IMR-90 (cell line): ENCODE data around the gene VPS25. TPM values are rescaled to one million over a fixed set of nuclear protein-coding genes. Genes with fewer than 3 reads are reported as not detected.

ENCODE experiments used
- ATAC-seq: fragments of 200-7000 bp; cut with Tn5 transposase; 2 replicates; pipeline ENCODE4 v1.9.1; 2020; ENCODE audit warnings: low read depth, mild to moderate bottlenecking, moderate library complexity
- BruUV-seq: library from RNA; stranded (reverse); fragments of 400-500 nt; replicated peaks from 2 replicates; lab custom pipeline; 2021; lab: Mats Ljungman, UMichigan
- CTCF ChIA-PET: fragments of 300-600 bp; formaldehyde crosslinking; extraction: SDS; loops from one replicate; lab custom pipeline; 2021; ENCODE audit warnings: antibody characterized with exemption; lab: Yijun Ruan, JAX
- POLR2A ChIA-PET: fragments of 300-600 bp; sonication (Branson Sonifier 250); formaldehyde crosslinking; loops from one replicate; lab custom pipeline; 2022; ENCODE audit warnings: antibody characterized with exemption; ENCODE audit not compliant: unreplicated experiment; lab: Charles Lee
- DNase-seq: peaks from one replicate; pipeline ENCODE4 v3.0.0; 2013
- H2AFZ ChIP-seq: replicated peaks from 2 replicates; pipeline ENCODE3; 2013; ENCODE audit warnings: low read length, mild to moderate bottlenecking; ENCODE audit not compliant: poor library complexity
- H2AK5ac ChIP-seq: 2 replicates; pipeline ENCODE4 v1.6.1; 2013; ENCODE audit warnings: low read depth, low read length, inconsistent platforms
- H2AK9ac ChIP-seq: replicated peaks from 2 replicates; pipeline ENCODE3; 2013; ENCODE audit warnings: mild to moderate bottlenecking, low read depth, low read length, moderate library complexity; ENCODE audit not compliant: poor library complexity
- H2BK120ac ChIP-seq: 2 replicates; pipeline ENCODE4 v1.6.1; 2013; ENCODE audit warnings: low read depth, low read length, inconsistent platforms
- H2BK15ac ChIP-seq: 3 replicates; pipeline ENCODE4 v1.6.1; 2013; ENCODE audit warnings: low read depth, low read length, inconsistent platforms
- H2BK20ac ChIP-seq: 2 replicates; pipeline ENCODE4 v1.6.1; 2013; ENCODE audit warnings: low read depth, mild to moderate bottlenecking, inconsistent platforms, low read length, moderate library complexity
- H2BK5ac ChIP-seq: 2 replicates; pipeline ENCODE4 v1.6.1; 2013; ENCODE audit warnings: mild to moderate bottlenecking, low read depth, low read length, inconsistent platforms; ENCODE audit not compliant: poor library complexity, severe bottlenecking
- H3K14ac ChIP-seq: replicated peaks from 2 replicates; pipeline ENCODE4 v1.6.1; 2013; ENCODE audit warnings: low read depth, low read length, inconsistent platforms
- H3K18ac ChIP-seq: 2 replicates; pipeline ENCODE4 v1.6.1; 2013; ENCODE audit warnings: low read depth, low read length, control low read depth
- H3K23ac ChIP-seq: 2 replicates; pipeline ENCODE4 v1.6.1; 2013; ENCODE audit warnings: low read depth, low read length, inconsistent platforms
- H3K27ac ChIP-seq: 2 replicates; pipeline ENCODE4 v1.5.1; 2013; ENCODE audit warnings: mild to moderate bottlenecking, control low read depth, low read length; ENCODE audit not compliant: insufficient read depth
- H3K27me3 ChIP-seq: 2 replicates; pipeline ENCODE4 v1.6.1; 2013; ENCODE audit warnings: low read length; ENCODE audit not compliant: control insufficient read depth, insufficient read depth
- H3K36me3 ChIP-seq: 2 replicates; pipeline ENCODE4 v1.6.1; 2013; ENCODE audit warnings: low read length, mixed read lengths; ENCODE audit not compliant: control insufficient read depth, insufficient read depth
- H3K4ac ChIP-seq: 2 replicates; pipeline ENCODE4 v1.6.1; 2013; ENCODE audit warnings: low read depth, low read length, inconsistent platforms
- H3K4me1 ChIP-seq: 2 replicates; pipeline ENCODE4 v1.6.1; 2013; ENCODE audit warnings: low read length, mixed read lengths; ENCODE audit not compliant: control insufficient read depth, insufficient read depth
- H3K4me2 ChIP-seq: 2 replicates; pipeline ENCODE4 v1.6.1; 2013; ENCODE audit warnings: low read depth, mild to moderate bottlenecking, control low read depth, low read length, moderate library complexity
- H3K4me3 ChIP-seq: 2 replicates; pipeline ENCODE4 v1.5.1; 2013; ENCODE audit warnings: low read depth, mild to moderate bottlenecking, control low read depth, low read length, moderate library complexity; ENCODE audit not compliant: insufficient read depth
- H3K56ac ChIP-seq: 2 replicates; pipeline ENCODE4 v1.6.1; 2013; ENCODE audit warnings: low read length, inconsistent platforms; ENCODE audit not compliant: insufficient read depth; ENCODE audit errors: extremely low read depth
- H3K79me1 ChIP-seq, 2 experiments: 2 replicates each; pipeline ENCODE4 v1.6.1; 2013; ENCODE audit warnings: low read length in 2 of 2, inconsistent platforms in 1 of 2, low read depth in 1 of 2
- H3K9ac ChIP-seq: 2 replicates; pipeline ENCODE4 v1.6.1; 2013; ENCODE audit warnings: low read depth, low read length, control low read depth
- H3K9me1 ChIP-seq: 2 replicates; pipeline ENCODE4 v1.6.1; 2013; ENCODE audit warnings: low read length, inconsistent platforms; ENCODE audit not compliant: insufficient read depth
- H3K9me3 ChIP-seq: 2 replicates; pipeline ENCODE4 v1.6.1; 2013; ENCODE audit warnings: low read length; ENCODE audit not compliant: control insufficient read depth, insufficient read depth
- H4K20me1 ChIP-seq: 2 replicates; pipeline ENCODE4 v1.6.1; 2013; ENCODE audit warnings: low read length, inconsistent platforms; ENCODE audit not compliant: insufficient read depth
- H4K5ac ChIP-seq: 2 replicates; pipeline ENCODE4 v1.6.1; 2013; ENCODE audit warnings: mild to moderate bottlenecking, low read depth, low read length, control low read depth
- H4K8ac ChIP-seq, 2 experiments: 2 replicates each; pipeline ENCODE4 v1.6.1; 2013; ENCODE audit warnings: low read depth in 2 of 2, low read length in 2 of 2, control low read depth in 1 of 2, inconsistent platforms in 1 of 2
- H4K91ac ChIP-seq: 2 replicates; pipeline ENCODE4 v1.6.1; 2013; ENCODE audit warnings: low read depth, low read length, inconsistent platforms; ENCODE audit not compliant: insufficient read depth
- BHLHE40 ChIP-seq: fragments of 150-350 bp; IDR thresholded peaks from 2 replicates; pipeline ENCODE4 v1.6.1; 2016; ENCODE audit warnings: mild to moderate bottlenecking, low read depth, low read length
- CEBPB ChIP-seq: IDR thresholded peaks from 2 replicates; pipeline ENCODE4 v1.6.1; 2012; ENCODE audit warnings: low read depth, low read length, improper control_type of control experiment
- CHD1 ChIP-seq: IDR thresholded peaks from 2 replicates; pipeline ENCODE4 v1.6.1; 2012; ENCODE audit warnings: low read depth, low read length, improper control_type of control experiment
- CTCF ChIP-seq: conservative IDR thresholded peaks from 2 replicates; pipeline ENCODE4 v1.5.1; 2012; ENCODE audit warnings: mild to moderate bottlenecking, low read depth, low read length, improper control_type of control experiment
- FOS ChIP-seq: fragments of 150-350 bp; IDR thresholded peaks from 2 replicates; pipeline ENCODE4 v1.6.1; 2016; ENCODE audit warnings: low read depth, low read length
- MAFK ChIP-seq: IDR thresholded peaks from 2 replicates; pipeline ENCODE4 v1.6.1; 2012; ENCODE audit warnings: low read depth, low read length, improper control_type of control experiment
- MAZ ChIP-seq: IDR thresholded peaks from 2 replicates; pipeline ENCODE4 v1.6.1; 2012; ENCODE audit warnings: low read depth, mild to moderate bottlenecking, low read length, improper control_type of control experiment, moderate library complexity, borderline replicate concordance
- MXI1 ChIP-seq: IDR thresholded peaks from 2 replicates; pipeline ENCODE4 v1.6.1; 2012; ENCODE audit warnings: low read depth, mild to moderate bottlenecking, low read length, moderate library complexity, borderline replicate concordance
- NFE2L2 ChIP-seq: fragments of 150-350 bp; IDR thresholded peaks from 2 replicates; pipeline ENCODE4 v1.6.1; 2016; ENCODE audit warnings: low read depth, mild to moderate bottlenecking, low read length
- POLR2A ChIP-seq: IDR thresholded peaks from 2 replicates; pipeline ENCODE4 v1.6.1; 2012; ENCODE audit warnings: mild to moderate bottlenecking, low read depth, low read length
- RAD21 ChIP-seq: IDR thresholded peaks from 2 replicates; pipeline ENCODE4 v1.6.1; 2012; ENCODE audit warnings: low read length, improper control_type of control experiment
- RCOR1 ChIP-seq: IDR thresholded peaks from 2 replicates; pipeline ENCODE4 v1.6.1; 2012; ENCODE audit warnings: mild to moderate bottlenecking, low read length, improper control_type of control experiment; ENCODE audit not compliant: insufficient replicate concordance
- SMC3 ChIP-seq: fragments of 150-350 bp; IDR thresholded peaks from 2 replicates; pipeline ENCODE4 v1.6.1; 2016; ENCODE audit warnings: low read depth, mild to moderate bottlenecking, antibody characterized with exemption, low read length, moderate library complexity
- USF2 ChIP-seq: fragments of 150-350 bp; IDR thresholded peaks from 2 replicates; pipeline ENCODE4 v1.6.1; 2017; ENCODE audit warnings: mild to moderate bottlenecking, antibody characterized with exemption, low read length, low read depth
- WGBS, 2 experiments: methylation state at CpG; one replicate each; pipeline versions ENCODE4 v1.1.5 to v1.1.7; 2013; ENCODE audit warnings: missing lambda C conversion rate in 2 of 2; ENCODE audit not compliant: insufficient read length in 1 of 2; ENCODE audit errors: extremely low coverage in 2 of 2; 5-methylcytosine and 5-hydroxymethylcytosine counted together
- dilution Hi-C: fragments of 300-500 bp; cut with HindIII; formaldehyde crosslinking; loops from one replicate; pipeline ENCODE4 v1.14.3; 2018; ENCODE audit warnings: low sequenced_read_pairs; ENCODE audit not compliant: unreplicated experiment
- in situ Hi-C: fragments of 300-500 bp; cut with MboI; formaldehyde crosslinking; loops from 3 replicates; pipeline ENCODE4 v1.14.3; 2019; ENCODE audit warnings: low sequenced_read_pairs, inconsistent platforms, mixed read lengths
- intact Hi-C: fragments of 100-400 bp; cut with micrococcal nuclease; formaldehyde crosslinking; loops from 2 replicates; pipeline ENCODE4 v1.10.0; 2022
- polyA plus RNA-seq, 3 experiments: library from polyadenylated mRNA; depleted of rRNA; stranded (reverse); fragments of >200 nt; gene quantifications; 2 replicates each; pipeline ENCODE4 v1.2.3, GENCODE V29; 2012; ENCODE audit warnings: low replicate concordance in 1 of 3
- total RNA-seq: library from RNA; depleted of rRNA; stranded (reverse); fragments of >200 nt; gene quantifications from 2 replicates; pipeline ENCODE4 v1.2.3, GENCODE V29; 2012

The VPS25 gene
- total and polyA plus RNA-seq, 2 of the 4 experiments (the other 2 are of a cell fraction), result 71.3 to 130 TPM

DNA sequence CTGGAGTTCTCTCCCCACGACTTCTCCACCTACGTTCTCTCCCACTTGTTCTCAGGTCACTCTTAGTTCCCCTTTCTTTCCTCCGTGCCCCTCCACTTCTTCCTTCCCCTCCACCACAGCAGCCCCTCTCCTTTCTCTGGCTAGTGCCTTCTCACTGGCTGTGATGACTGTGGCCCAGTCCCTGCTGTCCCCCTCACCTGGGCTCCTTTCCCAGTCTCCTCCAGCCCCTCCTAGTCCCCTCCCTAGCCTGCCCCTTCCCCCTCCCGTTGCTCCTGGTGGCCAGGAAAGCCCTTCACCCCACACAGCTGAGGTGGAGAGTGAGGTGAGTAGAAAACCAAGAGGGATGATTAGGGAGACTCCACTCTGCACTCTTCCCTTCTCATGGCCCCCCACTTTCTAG lies 21.8 kb downstream of the VPS25 start:
- CTCF ChIA-PET, result no interaction called here
- intact Hi-C loops, result no loop called here
- Histone ChIP-seq H2BK15ac (no peak overlapping the region), H2AK9ac (no peak overlapping the region), H2AFZ (no peak overlapping the region), H4K8ac (no peak overlapping the region), H3K27me3 (no peaks in the 10 kb centered on the region), H3K4me2 (no peak overlapping the region), H3K79me1 (peaks cover 20 to 39% of the 10 kb centered on the region in 2 experiments), H3K4me1 (peaks cover 7% of the 10 kb centered on the region), H3K56ac (no peak overlapping the region), H3K9me1 (peaks cover 19% of the 10 kb centered on the region), H4K91ac (no peak overlapping the region), H4K20me1 (no peaks in the 10 kb centered on the region), H3K23ac (no peak overlapping the region), H4K5ac (no peak overlapping the region), H2BK20ac (no peak overlapping the region), H3K27ac (no peak overlapping the region), H3K36me3 (peaks cover 4% of the 10 kb centered on the region; the same call in 1 of the 2 replicates), H3K14ac (no peak overlapping the region), H2AK5ac (no peak overlapping the region), H3K4ac (no peak overlapping the region), H3K9ac (no peak overlapping the region), H3K4me3 (no peak overlapping the region), H2BK120ac (no peak overlapping the region), H3K9me3 (no peaks in the 10 kb centered on the region), H3K18ac (no peak overlapping the region), H2BK5ac (no peak overlapping the region)
- DNase-seq (no peak), ATAC-seq (no peak)
- no TSS peak for BruUV-seq
- TF ChIP-seq SMC3 (no peak), POLR2A (no peak), USF2 (no peak), CTCF (no peak), CEBPB (no peak), MAZ (no peak), RAD21 (no peak), NFE2L2 (no peak), CHD1 (no peak), BHLHE40 (no peak), MAFK (no peak), FOS (no peak), MXI1 (no peak), RCOR1 (no peak)
- dilution Hi-C loops, result no loop called here
- in situ Hi-C loops, result no loop called here
- POLR2A ChIA-PET, result no interaction called here
- WGBS, 2 experiments, result 68% methylated on average over 3 of the region's 4 CpGs; no CpG with 5 or more reads in 1 of the 2 experiments
